Heart right ventricle (tissue), 16 donors: Measurements from ENCODE around the gene GFPT2. TPM values are rescaled to one million over a fixed set of nuclear protein-coding genes. Genes with fewer than 3 reads are reported as not detected.

ENCODE experiments used
- ATAC-seq, 8 donors: fragments of 200-7000 bp; cut with Tn5 transposase; one replicate each; pipeline ENCODE4 v1.9.1; 2020; ENCODE audit warnings: mild to moderate bottlenecking in 8 of 8, moderate library complexity in 8 of 8, moderate number of reproducible peaks in 1 of 8
- DNase-seq, 2 donors: peaks; one replicate each; pipeline ENCODE4 v3.0.0-alpha.2; 2020
- H3K27ac ChIP-seq, 10 donors: fragments of 200-600 bp; sonication (generic) in 2 of 10; one replicate each; pipeline versions ENCODE4 v1.5.0 to v1.8.0; 2020 to 2022; ENCODE audit warnings: mild to moderate bottlenecking in 3 of 10
- H3K27me3 ChIP-seq, 7 donors: fragments of 200-600 bp; one replicate each; pipeline ENCODE4 v1.8.0; 2021 to 2022; ENCODE audit warnings: mild to moderate bottlenecking in 2 of 7
- H3K36me3 ChIP-seq, 9 donors: fragments of 200-600 bp; sonication (generic) in 1 of 9; one replicate each; pipeline versions ENCODE4 v1.5.0 to v1.8.0; 2020 to 2022; ENCODE audit warnings: mild to moderate bottlenecking in 2 of 9
- H3K4me1 ChIP-seq, 9 donors: fragments of 200-600 bp; sonication (generic) in 1 of 9; one replicate each; pipeline versions ENCODE4 v1.5.0 to v1.8.0; 2020 to 2022; ENCODE audit warnings: mild to moderate bottlenecking in 4 of 9
- H3K4me3 ChIP-seq, 10 donors: fragments of 200-600 bp; sonication (generic) in 2 of 10; one replicate each; pipeline versions ENCODE4 v1.5.0 to v1.8.0; 2020 to 2022; ENCODE audit warnings: mild to moderate bottlenecking in 7 of 10, moderate library complexity in 2 of 10
- H3K9me3 ChIP-seq, 11 donors: fragments of 200-600 bp in 10 of 11; sonication (generic) in 2 of 11; one replicate each; pipeline versions ENCODE4 v1.5.0 to v1.8.0; 2013 to 2022; ENCODE audit warnings: mild to moderate bottlenecking in 2 of 11, control low read depth in 1 of 11, moderate library complexity in 1 of 11
- CTCF ChIP-seq, 9 donors: fragments of 200-600 bp; sonication (generic) in 2 of 9; IDR thresholded peaks; one replicate each; pipeline versions ENCODE4 v1.5.0 to v1.8.0; 2021 to 2022; ENCODE audit warnings: antibody characterized with exemption in 9 of 9, mild to moderate bottlenecking in 5 of 9, moderate library complexity in 1 of 9
- WGBS, 2 donors: extraction: QIAGEN DNeasy Blood & Tissue Kit; methylation state at CpG; one replicate each; pipeline ENCODE4 v1.1.7; 2013; ENCODE audit warnings: inconsistent platforms in 1 of 2; 5-methylcytosine and 5-hydroxymethylcytosine counted together
- intact Hi-C, 10 donors: fragments of 100-400 bp; cut with DNase I; formaldehyde crosslinking; loops; one replicate each; pipeline versions ENCODE4 v1.11.1 to v1.14.2; 2022
- polyA plus RNA-seq, 2 donors: library from polyadenylated mRNA; stranded (reverse); fragments of 200-250 nt; gene quantifications; one replicate each; pipeline ENCODE4 v1.2.3, GENCODE V29; 2013
- total RNA-seq, 10 donors: library from RNA; stranded (reverse); fragmentation: NEBNext Ultra II Directional in 3 of 10; extraction: Animal tissue kit (Norgen Biotek cat#: 25700) in 3 of 10; gene quantifications; one replicate each; pipeline versions ENCODE4 v1.2.1 to v1.2.4, GENCODE V29; 2021 to 2023
- donor health status: Arrhythmogenic right ventricular cardiomyopathy.
- donor health status: ischemic (EF 13 %, LVEDD 7.1; RV severe dilation, severe dysfunction).
- donor health status: healthy with polysubstance abuse.
- donor health status: DM: no; HTN: yes; CAD: no.
- donor health status: DM: no; HTN: no; CAD: no.
- donor health status: ischemic (EF 25% LVEDD 6.9; RV normal size, moderate dysfunction).
- donor health status: ischemic (EF 25% LVEDD 5.7; RV mildly dilated, moderate dysfunction).
- donor health status: healthy.
- donor health status: DM: yes; HTN: yes; CAD: no.
- donor health status: Ischemic cardiomyopathy.
- donor health status: ischemic (EF 35%, LVEDD 5.7; RV mildly dilated, moderate dysfunction).
- donor health status: nonischemic (EF 11% LVEDD 7.7; RV severe dilation, severe dysfunction).
- donor health status: DM: yes; HTN: yes; CAD: no.
- donor health status: PGD.
- donor health status: ischemic (EF 29% LVEDD 5.4; RV normal size, mild dysfunction).
- donor health status: nonischemic (EF 23%, LVEDD 6.1; RV moderate dilation, normal function).

The GFPT2 gene
- total and polyA plus RNA-seq, 12 donors = 2.5 to 19.4 (median 6.9) TPM

DNA sequence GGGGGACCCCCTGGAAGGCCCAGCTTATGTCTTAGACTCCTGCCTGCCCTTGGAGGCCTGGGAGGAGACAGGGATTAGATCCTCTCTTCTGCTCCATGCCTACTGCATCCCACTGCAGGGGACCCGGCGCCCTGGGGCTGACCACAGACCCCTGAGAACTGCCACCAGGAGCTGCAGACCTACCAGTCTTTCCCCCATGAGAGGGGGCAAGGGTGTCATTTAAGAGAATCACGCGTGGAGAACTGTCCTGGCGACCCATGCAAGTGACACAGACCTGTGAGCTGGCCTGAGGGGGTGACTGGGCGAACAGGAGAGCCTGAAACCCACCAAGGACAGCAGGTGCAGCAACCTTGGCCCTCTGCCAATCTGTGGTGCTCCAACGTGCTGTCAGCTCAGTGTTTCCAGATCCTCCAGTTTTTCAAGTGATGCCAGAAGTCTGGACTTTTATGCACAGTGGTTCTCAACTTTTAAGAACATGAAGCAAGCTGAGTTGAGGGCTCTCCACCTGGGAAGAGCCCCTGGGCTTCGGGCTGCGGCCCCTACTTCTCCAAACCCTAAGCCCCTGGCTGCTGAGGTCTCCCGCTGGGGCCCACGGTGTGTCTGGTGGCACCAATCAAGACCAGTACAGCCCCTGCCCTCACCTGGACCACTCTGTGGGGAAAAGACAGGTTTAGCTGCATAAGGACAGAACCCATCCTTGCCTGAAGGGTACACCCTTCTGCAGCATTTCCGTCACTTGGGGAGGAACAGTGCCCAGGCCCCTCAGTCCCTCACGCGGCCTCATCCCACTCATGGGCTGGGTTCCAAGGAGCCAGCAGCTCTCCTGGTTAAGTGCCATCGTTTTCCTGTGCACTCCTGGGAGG, 18.2 kb downstream of the GFPT2 start:
- H3K36me3 ChIP-seq = peaks cover 0 to 31% (median 0%) of the 10 kb centered on the region in 9 donors
- DNase-seq (no peak), ATAC-seq (no peak)
- peaks cover 0 to 25% (median 15%) of the 10 kb centered on the region in 7 donors for H3K27me3 ChIP-seq
- no peak for TF ChIP-seq CTCF (IDR thresholded peaks at IDR 0.05)
- H3K4me3 ChIP-seq = no peak overlapping the region
- intact Hi-C loops = no loop called here
- 84 to 89% methylated on average over 15 of the region's 15 CpGs for WGBS, 2 donors
- peak overlapping the region in 2 of 10 donors; percentile 19 to 42 for H3K27ac ChIP-seq
- no peaks in the 10 kb centered on the region for H3K9me3 ChIP-seq
- H3K4me1 ChIP-seq = peaks cover 0 to 23% (median 0%) of the 10 kb centered on the region in 9 donors

- Histone ChIP-seq H3K4me3 (no peak overlapping the region), H3K27me3 (peaks cover 0 to 25% (median 15%) of the 10 kb centered on the region in 7 donors), H3K36me3 (peaks cover 0 to 31% (median 0%) of the 10 kb centered on the region in 9 donors), H3K9me3 (no peaks in the 10 kb centered on the region), H3K4me1 (peaks cover 0 to 26% (median 0%) of the 10 kb centered on the region in 9 donors), H3K27ac (peak overlapping the region in 3 of 10 donors; percentile 19 to 42 (median 36))
- TF ChIP-seq CTCF (IDR thresholded peaks at IDR 0.05) = no peak
- ATAC-seq (no peak), DNase-seq (no peak)
- intact Hi-C loops = no loop called here
- 89 to 92% methylated on average over 6 of the region's 6 CpGs for WGBS, 2 donors
Measured at GRCh38 chr5:180334176-180334575, 19.0 kb downstream of the GFPT2 start.

DNA sequence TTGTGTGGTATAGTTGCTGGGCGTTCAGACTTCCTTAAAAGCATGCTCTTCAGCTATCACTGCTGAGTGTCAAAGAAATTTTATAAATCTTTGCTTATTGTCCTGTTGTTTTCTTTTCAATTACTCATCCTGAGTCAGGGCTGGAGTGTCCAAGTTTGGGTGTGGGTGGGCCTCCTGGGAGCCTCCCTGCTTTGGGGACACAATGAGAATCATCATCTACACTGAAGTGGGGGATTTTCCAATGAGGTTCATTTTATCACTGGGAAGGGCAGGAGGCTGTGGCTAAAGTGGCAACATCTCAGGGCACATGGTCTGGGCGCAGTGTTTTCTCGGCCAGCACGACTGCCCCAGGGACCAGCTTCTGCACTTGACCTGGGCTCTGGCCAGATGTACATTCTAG, 19.5 kb downstream of the GFPT2 start:
- intact Hi-C loops = no loop called here
- ATAC-seq = peak in 1 of 8 donors; percentile 27
- Histone ChIP-seq H3K27me3 (peaks cover 0 to 25% (median 15%) of the 10 kb centered on the region in 7 donors), H3K36me3 (peaks cover 0 to 36% (median 0%) of the 10 kb centered on the region in 9 donors), H3K4me1 (peaks cover 0 to 26% (median 0%) of the 10 kb centered on the region in 9 donors), H3K9me3 (no peaks in the 10 kb centered on the region), H3K27ac (peak overlapping the region in 2 of 10 donors; percentile 42 to 77), H3K4me3 (no peak overlapping the region)
- no peak for TF ChIP-seq CTCF (IDR thresholded peaks at IDR 0.05)
- WGBS, 2 donors = 78 to 84% methylated on average over 4 of the region's 4 CpGs
- no peak for DNase-seq

DNA sequence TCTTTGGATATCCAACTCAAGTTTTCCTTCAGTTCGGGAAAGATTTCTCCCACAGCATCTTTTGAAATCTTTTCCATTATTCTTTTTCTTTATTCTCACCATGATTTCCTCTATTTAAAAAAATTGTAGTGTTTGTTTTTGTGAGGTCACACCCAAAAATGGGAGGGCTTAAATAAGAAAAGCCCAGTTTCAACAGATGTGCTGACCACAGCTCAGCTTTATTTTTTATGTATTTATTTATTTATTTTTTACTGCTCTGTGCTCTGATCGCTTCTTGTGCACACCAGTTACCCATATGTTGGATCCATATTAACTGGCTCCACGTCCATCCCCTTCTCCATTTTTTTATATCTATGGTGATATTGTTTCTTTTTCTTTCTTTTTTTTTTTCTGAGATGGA, 20.3 kb downstream of the GFPT2 start:
- H3K27ac ChIP-seq = peak overlapping the region in 2 of 10 donors; percentile 77 to 85
- no peak for TF ChIP-seq CTCF (IDR thresholded peaks at IDR 0.05)
- no peak overlapping the region for H3K4me3 ChIP-seq
- H3K27me3 ChIP-seq = peaks cover 0 to 25% (median 15%) of the 10 kb centered on the region in 7 donors
- 92% methylated on average over 3 of the region's 3 CpGs for WGBS, 2 donors
- intact Hi-C loops = no loop called here
- ATAC-seq = no peak
- DNase-seq = no peak
- H3K4me1 ChIP-seq = peaks cover 0 to 26% (median 0%) of the 10 kb centered on the region in 9 donors
- H3K36me3 ChIP-seq = peaks cover 0 to 44% (median 0%) of the 10 kb centered on the region in 9 donors
- no peaks in the 10 kb centered on the region for H3K9me3 ChIP-seq
